Kidney (tissue), 14 donors: ENCODE results near the gene FBXO17. TPM values are rescaled to one million over a fixed set of nuclear protein-coding genes. Genes with fewer than 3 reads are reported as not detected.
"Not testable (repeated sequence)": the region's sequence is repeated elsewhere in the genome, so short reads cannot be mapped to it uniquely, and the experiment has no call there.

Experiments
- DNase-seq, 5 donors: peaks; one replicate each; pipeline ENCODE4 v3.0.0-alpha.2; 2013 to 2020
- FAIRE-seq: peaks from 2 replicates; lab custom pipeline; 2012; peaks lifted over from hg19 to GRCh38; lab: Jason Lieb, UNC
- H3K27ac ChIP-seq, 2 donors: one replicate each; pipeline ENCODE4 v1.7.0; 2013; ENCODE audit warnings: low read depth in 2 of 2, low read length in 2 of 2, inconsistent platforms in 1 of 2
- H3K27me3 ChIP-seq: one replicate; pipeline ENCODE4 v1.7.1; 2013; ENCODE audit warnings: low read length, inconsistent platforms; ENCODE audit not compliant: control insufficient read depth, insufficient read depth
- H3K36me3 ChIP-seq, 3 donors: one replicate each; pipeline versions ENCODE4 v1.7.0 to v1.7.1; 2013; ENCODE audit warnings: low read length in 3 of 3, control low read depth in 1 of 3, inconsistent platforms in 1 of 3; ENCODE audit not compliant: insufficient read depth in 3 of 3, control insufficient read depth in 2 of 3
- H3K4me1 ChIP-seq, 3 donors: one replicate each; pipeline versions ENCODE4 v1.7.0 to v1.7.1; 2013; ENCODE audit warnings: low read length in 3 of 3, inconsistent platforms in 1 of 3, low read depth in 1 of 3; ENCODE audit not compliant: control insufficient read depth in 2 of 3, insufficient read depth in 2 of 3
- H3K4me3 ChIP-seq, 3 donors: one replicate each; pipeline versions ENCODE4 v1.7.0 to v1.8.1; 2013; ENCODE audit warnings: low read length in 3 of 3, control low read depth in 1 of 3, inconsistent platforms in 1 of 3
- H3K9ac ChIP-seq, 3 donors: one replicate each; pipeline versions ENCODE4 v1.7.0 to v1.7.1; 2013; ENCODE audit warnings: low read length in 3 of 3, control low read depth in 1 of 3, inconsistent platforms in 1 of 3
- H3K9me3 ChIP-seq, 3 donors: one replicate each; pipeline versions ENCODE4 v1.7.0 to v1.7.1; 2013; ENCODE audit warnings: low read length in 3 of 3, control low read depth in 1 of 3, inconsistent platforms in 1 of 3; ENCODE audit not compliant: control insufficient read depth in 2 of 3, insufficient read depth in 1 of 3
- CTCF ChIP-seq: IDR thresholded peaks from 3 replicates; pipeline ENCODE4 v1.5.1; 2012; ENCODE audit warnings: mild to moderate bottlenecking, moderate library complexity, borderline replicate concordance; ENCODE audit not compliant: insufficient read depth; ENCODE audit errors: extremely low read depth
- intact Hi-C: fragments of 100-400 bp; cut with DNase I; formaldehyde crosslinking; loops from one replicate; pipeline ENCODE4 v1.11.1; 2022
- polyA plus RNA-seq: library from polyadenylated mRNA; stranded (reverse); fragments of 350-450 nt; fragmentation: Illumina TruSeq; extraction: RNeasy Lipid Tissue Mini Kit (QIAGEN cat#74804); gene quantifications from one replicate; pipeline ENCODE4 v1.2.3, GENCODE V29; 2014; ENCODE audit warnings: low read depth, low replicate concordance; ENCODE audit not compliant: insufficient read depth
- total RNA-seq: library from RNA; stranded (reverse); fragmentation: NEBNext Ultra II Directional; extraction: Animal tissue kit (Norgen Biotek cat#: 25700); gene quantifications from one replicate; pipeline ENCODE4 v1.2.1, GENCODE V29; 2021
- donor health status: control.
- donor health status: control.
- donor health status: control.
- donor health status: control.
- donor health status: control.
- donor health status: DM: yes; HTN: yes; CAD: no.
- donor health status: Normal renal cell carcinoma (clear cell type).

Gene FBXO17
- total and polyA plus RNA-seq, 2 donors from 2014 or later, result 32.3 to 44.3 TPM

- Histone ChIP-seq H3K4me1 (peaks cover 0 to 8% (median 5%) of the 10 kb centered on the region in 3 donors), H3K9me3 (no peaks in the 10 kb centered on the region), H3K9ac (no peak overlapping the region), H3K27me3 (no peaks in the 10 kb centered on the region), H3K4me3 (no peak overlapping the region), H3K36me3 (no peaks in the 10 kb centered on the region), H3K27ac (no peak overlapping the region)
- intact Hi-C loops, result no loop called here
- DNase-seq (no peak), FAIRE-seq (no peak)
- TF ChIP-seq CTCF, result no peak
Observed at GRCh38 chr19:38993271-38993670, 17.7 kb upstream of the FBXO17 start.

GRCh38 chr19:38990949-38991697, 15.6 kb upstream of the FBXO17 start:
- Histone ChIP-seq H3K27me3 (no peaks in the 10 kb centered on the region), H3K4me3 (no peak overlapping the region), H3K9me3 (no peaks in the 10 kb centered on the region), H3K36me3 (no peaks in the 10 kb centered on the region), H3K9ac (no peak overlapping the region), H3K27ac (no peak overlapping the region), H3K4me1 (peaks cover 0 to 8% (median 5%) of the 10 kb centered on the region in 3 donors)
- DNase-seq (no peak), FAIRE-seq (no peak)
- intact Hi-C loops, result no loop called here
- TF ChIP-seq CTCF, result no peak

GRCh38 chr19:38989614-38990013, 14.1 kb upstream of the FBXO17 start:
- H3K27ac ChIP-seq, H3K9ac ChIP-seq, FAIRE-seq, H3K9me3 ChIP-seq, H3K4me3 ChIP-seq, DNase-seq, H3K36me3 ChIP-seq, intact Hi-C loops, H3K4me1 ChIP-seq, H3K27me3 ChIP-seq: not testable (repeated sequence)

- H3K4me1 ChIP-seq, result peaks cover 0 to 8% (median 5%) of the 10 kb centered on the region in 3 donors
- H3K9me3 ChIP-seq, result no peaks in the 10 kb centered on the region
- H3K4me3 ChIP-seq, result no peak overlapping the region
- FAIRE-seq, result no peak
- no peaks in the 10 kb centered on the region for H3K27me3 ChIP-seq
- DNase-seq, result peak; percentile 77 to 97 (median 95)
- no peak overlapping the region for H3K9ac ChIP-seq
- H3K36me3 ChIP-seq, result no peaks in the 10 kb centered on the region
- peak overlapping the region; percentile 32 to 63 for H3K27ac ChIP-seq
- TF ChIP-seq CTCF, result no peak
- intact Hi-C loops, result no loop called here
Observed at GRCh38 chr19:38989066-38989605, 13.6 kb upstream of the FBXO17 start.

- peak overlapping the region in 1 of 2 donors; percentile 32 for H3K27ac ChIP-seq
- H3K36me3 ChIP-seq, H3K4me1 ChIP-seq, H3K9ac ChIP-seq, H3K9me3 ChIP-seq, H3K4me3 ChIP-seq, H3K27me3 ChIP-seq, intact Hi-C loops, FAIRE-seq: not testable (repeated sequence)
- peak in 1 of 5 donors; percentile 52 for DNase-seq
Observed at GRCh38 chr19:38988627-38989026, 13.1 kb upstream of the FBXO17 start.

- DNase-seq, FAIRE-seq, H3K4me3 ChIP-seq, intact Hi-C loops, H3K9me3 ChIP-seq, H3K27me3 ChIP-seq, H3K27ac ChIP-seq, H3K36me3 ChIP-seq, H3K4me1 ChIP-seq, H3K9ac ChIP-seq: not testable (repeated sequence)
Observed at GRCh38 chr19:38987745-38988144, 12.2 kb upstream of the FBXO17 start.
